CD4-positive, alpha-beta T cell (primary cell): ENCODE data around the gene NBPF11. TPM values are rescaled to one million over a fixed set of nuclear protein-coding genes. Genes with fewer than 3 reads are reported as not detected.
"Not testable (repeated sequence)": the region's sequence is repeated elsewhere in the genome, so short reads cannot be mapped to it uniquely, and the experiment has no call there.

Experiments
- ATAC-seq: fragments of 200-7000 bp; cut with Tn5 transposase; one replicate; pipeline ENCODE4 v1.10.0; 2022; ENCODE audit warnings: mild to moderate bottlenecking; ENCODE audit not compliant: poor library complexity
- CTCF ChIA-PET: fragments of 350-600 bp; sonication (Branson Sonifier 250); formaldehyde crosslinking; loops from one replicate; lab custom pipeline; 2021; ENCODE audit warnings: antibody characterized with exemption, inconsistent platforms; lab: Charles Lee
- POLR2A ChIA-PET: fragments of 350-600 bp; sonication (Branson Sonifier 250); formaldehyde crosslinking; loops from one replicate; lab custom pipeline; 2021; ENCODE audit warnings: antibody characterized with exemption, inconsistent platforms; lab: Charles Lee
- DNase-seq, 14 experiments: peaks; one replicate each; pipeline ENCODE4 v3.0.0-alpha.2; 2013 to 2020; ENCODE audit warnings: mixed read lengths in 2 of 14
- H3K27ac ChIP-seq, 2 donors: one replicate each; pipeline versions ENCODE4 v1.5.1 to v1.7.0; 2013; ENCODE audit warnings: low read length in 2 of 2, low read depth in 1 of 2, mild to moderate bottlenecking in 1 of 2
- H3K27me3 ChIP-seq, 2 experiments: 1 replicate in 1 of 2; 2 replicates in 1 of 2; pipeline versions ENCODE4 v1.6.1 to v1.7.0; 2013; ENCODE audit warnings: low read length in 2 of 2, control low read depth in 1 of 2, mild to moderate bottlenecking in 1 of 2, moderate library complexity in 1 of 2; ENCODE audit not compliant: insufficient read depth in 2 of 2, control insufficient read depth in 1 of 2
- H3K36me3 ChIP-seq: one replicate; pipeline ENCODE4 v1.6.1; 2013; ENCODE audit warnings: low read length, control low read depth; ENCODE audit not compliant: insufficient read depth
- H3K4me1 ChIP-seq: one replicate; pipeline ENCODE4 v1.6.1; 2013; ENCODE audit warnings: low read length, control low read depth; ENCODE audit not compliant: insufficient read depth
- H3K4me3 ChIP-seq: one replicate; pipeline ENCODE4 v1.5.1; 2013; ENCODE audit warnings: mild to moderate bottlenecking, low read length, moderate library complexity
- H3K9me3 ChIP-seq, 2 experiments: 1 replicate in 1 of 2; 2 replicates in 1 of 2; pipeline versions ENCODE4 v1.6.1 to v1.7.0; 2013; ENCODE audit warnings: low read length in 2 of 2, mild to moderate bottlenecking in 2 of 2, control low read depth in 1 of 2, moderate library complexity in 1 of 2; ENCODE audit not compliant: control insufficient read depth in 1 of 2, insufficient read depth in 1 of 2
- H3K27ac Mint-ChIP-seq: one replicate; pipeline ENCODE4 v1.8.0; 2020; ENCODE audit warnings: mixed read lengths
- H3K27me3 Mint-ChIP-seq: one replicate; pipeline ENCODE4 v1.8.0; 2021; ENCODE audit warnings: mixed read lengths
- H3K36me3 Mint-ChIP-seq: one replicate; pipeline ENCODE4 v1.8.0; 2021; ENCODE audit warnings: low read depth, mixed read lengths
- H3K4me1 Mint-ChIP-seq: one replicate; pipeline ENCODE4 v1.8.0; 2021; ENCODE audit warnings: low read depth, mixed read lengths
- H3K4me3 Mint-ChIP-seq: one replicate; pipeline ENCODE4 v1.8.0; 2020; ENCODE audit warnings: mild to moderate bottlenecking, mixed read lengths
- H3K9me3 Mint-ChIP-seq: one replicate; pipeline ENCODE4 v1.8.0; 2020; ENCODE audit warnings: mixed read lengths
- intact Hi-C, 2 experiments: fragments of 100-400 bp; cut with DNase I in 1 of 2; cut with micrococcal nuclease in 1 of 2; formaldehyde crosslinking; loops; one replicate each; pipeline versions ENCODE4 v1.15.1 to v1.9.0; 2023 to 2025; cut with DNase I, micrococcal nuclease
- total RNA-seq, 174 experiments: library from RNA in 2 of 174; stranded (reverse) in 2 of 174; gene quantifications; one replicate each; pipeline ENCODE4 v1.2.3 and lab custom pipeline; 2021 to 2026

Gene NBPF11
- total RNA-seq, 2 experiments from 2014 or later, result 15.6 to 16.1 TPM

GRCh38 chr1:148078090-148078489 lies 74.0 kb downstream of the NBPF11 start:
- H3K4me3 ChIP-seq, H3K27me3 ChIP-seq, CTCF ChIA-PET, H3K27me3 Mint-ChIP-seq, H3K4me1 Mint-ChIP-seq, H3K9me3 Mint-ChIP-seq, POLR2A ChIA-PET, H3K36me3 Mint-ChIP-seq, intact Hi-C loops, DNase-seq, H3K4me1 ChIP-seq, H3K36me3 ChIP-seq, H3K4me3 Mint-ChIP-seq, H3K27ac Mint-ChIP-seq, H3K27ac ChIP-seq, H3K9me3 ChIP-seq: not testable (repeated sequence)
- ATAC-seq, result peak; percentile 10

- H3K4me3 Mint-ChIP-seq, intact Hi-C loops, H3K4me1 ChIP-seq, POLR2A ChIA-PET, H3K27me3 ChIP-seq, H3K27ac Mint-ChIP-seq, H3K9me3 Mint-ChIP-seq, H3K9me3 ChIP-seq, ATAC-seq, H3K27ac ChIP-seq, H3K27me3 Mint-ChIP-seq, H3K36me3 ChIP-seq, H3K4me1 Mint-ChIP-seq, DNase-seq, H3K36me3 Mint-ChIP-seq, H3K4me3 ChIP-seq, CTCF ChIA-PET: not testable (repeated sequence)
Measured at GRCh38 chr1:148077458-148077857, 74.6 kb downstream of the NBPF11 start.

GRCh38 chr1:148073392-148073791 lies 78.7 kb downstream of the NBPF11 start:
- CTCF ChIA-PET, result not testable (repeated sequence)

GRCh38 chr1:148068606-148069005 lies 83.5 kb downstream of the NBPF11 start:
- H3K27me3 ChIP-seq, CTCF ChIA-PET, H3K4me3 Mint-ChIP-seq, intact Hi-C loops, H3K36me3 ChIP-seq, H3K9me3 Mint-ChIP-seq, POLR2A ChIA-PET, H3K4me1 Mint-ChIP-seq, H3K9me3 ChIP-seq, H3K36me3 Mint-ChIP-seq, H3K27ac ChIP-seq, H3K4me3 ChIP-seq, H3K27me3 Mint-ChIP-seq, DNase-seq, H3K27ac Mint-ChIP-seq, ATAC-seq, H3K4me1 ChIP-seq: not testable (repeated sequence)

More at GRCh38 chr1:148073392-148073791, 78.7 kb downstream of the NBPF11 start:
- H3K27me3 Mint-ChIP-seq, H3K36me3 ChIP-seq, H3K4me3 Mint-ChIP-seq, DNase-seq, H3K27ac ChIP-seq, H3K4me1 Mint-ChIP-seq, H3K27me3 ChIP-seq, H3K36me3 Mint-ChIP-seq, H3K27ac Mint-ChIP-seq, H3K4me1 ChIP-seq, H3K4me3 ChIP-seq, H3K9me3 ChIP-seq, intact Hi-C loops, H3K9me3 Mint-ChIP-seq, POLR2A ChIA-PET: not testable (repeated sequence)
- ATAC-seq, result peak; percentile 34

GRCh38 chr1:148068201-148068600 lies 83.9 kb downstream of the NBPF11 start:
- H3K27me3 ChIP-seq, H3K4me3 ChIP-seq, DNase-seq, H3K9me3 ChIP-seq, H3K4me1 Mint-ChIP-seq, H3K27me3 Mint-ChIP-seq, H3K36me3 ChIP-seq, POLR2A ChIA-PET, intact Hi-C loops, H3K4me3 Mint-ChIP-seq, ATAC-seq, H3K4me1 ChIP-seq, CTCF ChIA-PET, H3K27ac Mint-ChIP-seq, H3K27ac ChIP-seq, H3K9me3 Mint-ChIP-seq, H3K36me3 Mint-ChIP-seq: not testable (repeated sequence)

- H3K36me3 ChIP-seq, DNase-seq, intact Hi-C loops, H3K27ac Mint-ChIP-seq, H3K4me1 Mint-ChIP-seq, POLR2A ChIA-PET, H3K9me3 ChIP-seq, H3K27ac ChIP-seq, H3K4me1 ChIP-seq, H3K27me3 ChIP-seq, CTCF ChIA-PET, H3K36me3 Mint-ChIP-seq, H3K9me3 Mint-ChIP-seq: not testable (repeated sequence)
- H3K4me3 ChIP-seq, result peak overlapping the region; percentile 47
- Mint-ChIP-seq H3K4me3 (peak overlapping the region; percentile 60), H3K27me3 (peaks cover 18% of the 10 kb centered on the region)
- peak; percentile 29 for ATAC-seq
Measured at GRCh38 chr1:148060294-148060701, 91.8 kb downstream of the NBPF11 start.

- H3K27ac ChIP-seq, H3K9me3 ChIP-seq, H3K36me3 ChIP-seq, H3K4me1 Mint-ChIP-seq, H3K4me3 ChIP-seq, H3K27ac Mint-ChIP-seq, H3K27me3 ChIP-seq, H3K36me3 Mint-ChIP-seq, intact Hi-C loops, H3K4me3 Mint-ChIP-seq, ATAC-seq, H3K9me3 Mint-ChIP-seq, CTCF ChIA-PET, H3K4me1 ChIP-seq, POLR2A ChIA-PET: not testable (repeated sequence)
- peaks cover 21% of the 10 kb centered on the region for H3K27me3 Mint-ChIP-seq
- peak in 2 of 14 experiments; percentile 11 to 23 for DNase-seq
Measured at GRCh38 chr1:148057384-148057783, 94.7 kb downstream of the NBPF11 start.
